Neutrophil (primary cell): ENCODE measurements around the gene NGF.

Source experiments
- H3K27ac ChIP-seq: fragments of 200-600 bp; sonication (generic); 2 replicates; pipeline ENCODE4 v1.5.1; 2016; ENCODE audit warnings: mild to moderate bottlenecking, moderate library complexity
- H3K27me3 ChIP-seq: fragments of 200-600 bp; sonication (generic); 2 replicates; pipeline ENCODE4 v1.6.0; 2016; ENCODE audit warnings: mild to moderate bottlenecking
- H3K36me3 ChIP-seq: fragments of 200-600 bp; sonication (generic); 2 replicates; pipeline ENCODE4 v1.5.1; 2017
- H3K4me1 ChIP-seq, 2 experiments: fragments of 200-600 bp in 1 of 2; sonication (generic) in 1 of 2; 1 replicate in 1 of 2; 2 replicates in 1 of 2; pipeline versions ENCODE4 v1.5.1 to v1.6.1; 2013 to 2016; ENCODE audit warnings: low read depth in 1 of 2, low read length in 1 of 2, mild to moderate bottlenecking in 1 of 2, moderate library complexity in 1 of 2; ENCODE audit not compliant: control insufficient read depth in 1 of 2, insufficient read depth in 1 of 2
- H3K4me3 ChIP-seq, 2 experiments: fragments of 200-600 bp in 1 of 2; sonication (generic) in 1 of 2; 1 replicate in 1 of 2; 2 replicates in 1 of 2; pipeline ENCODE4 v1.5.1; 2013 to 2016; ENCODE audit warnings: low read depth in 1 of 2, low read length in 1 of 2, mild to moderate bottlenecking in 1 of 2, moderate library complexity in 1 of 2
- H3K9me3 ChIP-seq: fragments of 200-600 bp; sonication (generic); 2 replicates; pipeline ENCODE4 v1.5.1; 2016
- TF ChIP-seq, protein P1 (sequence below): fragments of 200-600 bp; sonication (generic); IDR thresholded peaks from 2 replicates; pipeline ENCODE4 v1.5.1; 2016; ENCODE audit warnings: antibody characterized with exemption

NGF gene

DNA sequence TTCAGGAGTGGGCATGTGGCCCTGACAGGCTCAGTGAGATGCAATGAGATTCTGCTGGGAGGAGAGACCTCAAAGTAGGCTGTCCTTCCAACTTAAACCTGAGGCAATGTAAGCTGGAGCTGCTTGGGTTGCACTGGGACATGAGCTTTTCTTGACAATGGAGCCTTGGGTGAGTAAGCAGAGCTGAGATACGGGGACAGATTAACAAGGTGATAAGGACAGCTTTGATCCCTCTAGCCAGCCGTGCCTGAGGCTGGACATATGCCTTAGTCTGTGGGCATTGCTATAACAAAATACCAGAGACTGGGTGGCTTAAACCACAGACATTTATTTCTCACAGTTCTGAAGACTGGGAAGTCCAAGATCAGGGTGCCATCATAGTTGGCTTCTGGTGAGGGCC, 18.3 kb upstream of the NGF start:
- Histone ChIP-seq H3K4me1 (peaks cover 0 to 4% of the 10 kb centered on the region in 2 experiments), H3K27ac (no peak overlapping the region), H3K4me3 (no peak overlapping the region), H3K9me3 (no peaks in the 10 kb centered on the region), H3K36me3 (no peaks in the 10 kb centered on the region), H3K27me3 (no peaks in the 10 kb centered on the region)
- TF ChIP-seq, protein P1, sequence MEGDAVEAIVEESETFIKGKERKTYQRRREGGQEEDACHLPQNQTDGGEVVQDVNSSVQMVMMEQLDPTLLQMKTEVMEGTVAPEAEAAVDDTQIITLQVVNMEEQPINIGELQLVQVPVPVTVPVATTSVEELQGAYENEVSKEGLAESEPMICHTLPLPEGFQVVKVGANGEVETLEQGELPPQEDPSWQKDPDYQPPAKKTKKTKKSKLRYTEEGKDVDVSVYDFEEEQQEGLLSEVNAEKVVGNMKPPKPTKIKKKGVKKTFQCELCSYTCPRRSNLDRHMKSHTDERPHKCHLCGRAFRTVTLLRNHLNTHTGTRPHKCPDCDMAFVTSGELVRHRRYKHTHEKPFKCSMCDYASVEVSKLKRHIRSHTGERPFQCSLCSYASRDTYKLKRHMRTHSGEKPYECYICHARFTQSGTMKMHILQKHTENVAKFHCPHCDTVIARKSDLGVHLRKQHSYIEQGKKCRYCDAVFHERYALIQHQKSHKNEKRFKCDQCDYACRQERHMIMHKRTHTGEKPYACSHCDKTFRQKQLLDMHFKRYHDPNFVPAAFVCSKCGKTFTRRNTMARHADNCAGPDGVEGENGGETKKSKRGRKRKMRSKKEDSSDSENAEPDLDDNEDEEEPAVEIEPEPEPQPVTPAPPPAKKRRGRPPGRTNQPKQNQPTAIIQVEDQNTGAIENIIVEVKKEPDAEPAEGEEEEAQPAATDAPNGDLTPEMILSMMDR, result no peak

DNA sequence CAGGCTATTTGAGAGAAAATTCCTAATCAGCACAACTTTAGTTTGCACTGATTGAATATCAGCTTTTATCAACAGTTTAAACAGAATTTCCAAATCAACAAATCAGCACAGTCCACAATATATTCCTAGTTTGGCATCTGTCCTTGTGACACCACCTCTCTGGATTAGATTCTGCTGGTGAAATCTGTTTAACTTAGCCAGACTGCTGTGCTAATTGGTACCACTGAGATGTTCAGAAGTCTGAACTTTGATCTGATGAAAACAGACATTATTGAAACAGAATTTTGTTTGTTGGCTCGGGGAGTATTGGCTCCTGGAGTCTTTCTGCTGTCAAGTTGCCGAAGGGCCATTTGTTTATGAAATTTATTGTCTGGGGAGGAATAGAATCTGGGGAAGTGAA, 17.0 kb upstream of the NGF start:
- no peak overlapping the region for H3K27ac ChIP-seq

DNA sequence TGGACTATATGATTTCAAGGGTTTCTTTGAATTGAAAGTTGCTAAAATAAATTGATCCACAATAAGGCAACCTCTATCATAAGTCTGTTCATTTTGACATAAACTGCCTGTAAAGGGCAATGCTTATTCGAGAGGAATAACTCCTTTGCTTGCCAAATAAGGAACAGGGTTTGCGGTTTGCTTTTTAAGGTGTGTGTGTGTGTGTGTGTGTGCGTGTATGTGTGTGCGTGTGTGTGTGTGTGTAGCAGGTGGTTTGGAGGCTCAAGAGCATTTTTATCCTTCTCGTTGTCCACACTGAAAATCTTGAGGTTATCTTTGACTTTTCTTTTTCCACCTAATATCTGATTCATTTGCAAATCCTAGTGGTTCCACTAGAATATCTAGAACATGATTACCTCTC, 13.1 kb upstream of the NGF start:
- H3K4me1 ChIP-seq, result peaks cover 0 to 4% of the 10 kb centered on the region in 2 experiments
- H3K4me3 ChIP-seq, result no peak overlapping the region
- TF ChIP-seq, protein P1, result no peak
- no peaks in the 10 kb centered on the region for H3K9me3 ChIP-seq
- H3K36me3 ChIP-seq, result no peaks in the 10 kb centered on the region
- no peaks in the 10 kb centered on the region for H3K27me3 ChIP-seq
- no peak overlapping the region for H3K27ac ChIP-seq

More for the DNA sequence above, 17.0 kb upstream of the NGF start:
- H3K4me3 ChIP-seq, result no peak overlapping the region
- no peaks in the 10 kb centered on the region for H3K27me3 ChIP-seq
- H3K4me1 ChIP-seq, result peaks cover 0 to 4% of the 10 kb centered on the region in 2 experiments
- no peaks in the 10 kb centered on the region for H3K36me3 ChIP-seq
- H3K9me3 ChIP-seq, result no peaks in the 10 kb centered on the region
- TF ChIP-seq, protein P1, result no peak

DNA sequence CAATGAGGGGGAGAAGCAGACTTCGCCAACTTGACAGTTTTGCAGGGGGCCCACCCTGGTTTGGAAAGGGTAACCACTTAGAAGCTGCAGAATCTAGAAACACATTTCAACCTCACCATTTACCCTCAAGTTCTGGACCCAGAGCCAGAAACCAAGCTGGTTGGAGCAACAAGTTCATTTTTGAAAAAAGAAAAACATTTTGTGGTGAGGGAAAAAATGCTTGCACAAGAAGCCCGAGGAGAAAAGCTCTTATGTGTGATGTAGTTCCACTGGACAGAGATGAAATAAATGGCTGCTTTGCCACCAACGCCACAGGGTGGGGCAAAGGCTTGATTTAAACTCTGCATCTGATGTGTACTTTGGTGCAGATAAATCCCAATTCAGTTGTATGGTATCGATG, 10.6 kb upstream of the NGF start:
- Histone ChIP-seq H3K27ac (no peak overlapping the region), H3K4me3 (no peak overlapping the region), H3K36me3 (no peaks in the 10 kb centered on the region), H3K27me3 (no peaks in the 10 kb centered on the region), H3K4me1 (peaks cover 0 to 7% of the 10 kb centered on the region in 2 experiments), H3K9me3 (no peaks in the 10 kb centered on the region)
- TF ChIP-seq, protein P1, result no peak

DNA sequence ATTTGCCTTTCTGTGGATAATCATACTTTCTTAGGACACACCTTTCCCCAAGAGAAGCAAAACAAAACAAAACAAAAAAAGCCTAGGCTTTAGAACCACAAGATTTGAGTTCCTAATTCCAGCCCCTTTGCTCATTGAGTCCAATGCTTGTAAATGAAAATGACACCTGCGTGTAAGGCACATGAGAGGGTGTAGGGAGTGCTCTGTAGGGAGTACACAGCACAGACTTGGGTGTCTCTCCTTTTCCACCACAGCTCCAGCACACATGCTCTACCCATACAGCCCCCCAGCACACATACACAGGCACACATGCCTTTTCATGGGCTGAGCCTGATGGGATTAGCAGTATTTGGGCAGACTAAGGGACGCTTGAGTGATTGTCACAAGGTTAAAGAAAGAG, 9.2 kb upstream of the NGF start:
- H3K4me3 ChIP-seq, result no peak overlapping the region
- TF ChIP-seq, protein P1, result no peak
- no peaks in the 10 kb centered on the region for H3K36me3 ChIP-seq
- H3K27me3 ChIP-seq, result peaks cover 11% of the 10 kb centered on the region
- H3K4me1 ChIP-seq, result peaks cover 0 to 7% of the 10 kb centered on the region in 2 experiments
- no peaks in the 10 kb centered on the region for H3K9me3 ChIP-seq
- H3K27ac ChIP-seq, result no peak overlapping the region
